Measurements from ENCODE around the gene ZMYM5. TPM values are rescaled to one million over a fixed set of nuclear protein-coding genes. Genes with fewer than 3 reads are reported as not detected.

ZMYM5 gene
- total RNA-seq, 4 donors from 2014 or later, result 14.4 to 24.0 (median 19.3) TPM

DNA sequence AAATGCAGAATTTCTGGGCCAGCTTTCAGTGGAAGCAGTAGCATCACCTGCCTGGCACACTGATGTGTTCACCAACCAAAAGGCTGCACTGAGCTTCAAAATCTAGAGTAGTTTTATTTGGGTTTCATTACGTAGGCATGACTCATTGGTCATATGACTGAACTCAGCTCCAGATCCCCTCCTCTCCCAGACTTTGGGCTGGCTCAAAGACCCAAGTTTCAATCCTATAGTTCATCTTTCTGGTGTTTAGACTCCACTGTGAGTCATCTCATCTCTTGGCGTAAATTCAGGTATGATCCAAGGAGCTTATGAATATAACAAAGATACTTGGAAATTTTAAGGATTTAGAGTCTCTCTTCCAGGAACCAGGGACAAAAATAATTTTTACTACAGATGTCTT lies 17.7 kb downstream of the ZMYM5 start:
- TF ChIP-seq POLR2A (IDR thresholded peaks at IDR 0.05) (no peak), EP300 (IDR thresholded peaks at IDR 0.05) (no peak)
- TF ChIP-seq, protein P1, sequence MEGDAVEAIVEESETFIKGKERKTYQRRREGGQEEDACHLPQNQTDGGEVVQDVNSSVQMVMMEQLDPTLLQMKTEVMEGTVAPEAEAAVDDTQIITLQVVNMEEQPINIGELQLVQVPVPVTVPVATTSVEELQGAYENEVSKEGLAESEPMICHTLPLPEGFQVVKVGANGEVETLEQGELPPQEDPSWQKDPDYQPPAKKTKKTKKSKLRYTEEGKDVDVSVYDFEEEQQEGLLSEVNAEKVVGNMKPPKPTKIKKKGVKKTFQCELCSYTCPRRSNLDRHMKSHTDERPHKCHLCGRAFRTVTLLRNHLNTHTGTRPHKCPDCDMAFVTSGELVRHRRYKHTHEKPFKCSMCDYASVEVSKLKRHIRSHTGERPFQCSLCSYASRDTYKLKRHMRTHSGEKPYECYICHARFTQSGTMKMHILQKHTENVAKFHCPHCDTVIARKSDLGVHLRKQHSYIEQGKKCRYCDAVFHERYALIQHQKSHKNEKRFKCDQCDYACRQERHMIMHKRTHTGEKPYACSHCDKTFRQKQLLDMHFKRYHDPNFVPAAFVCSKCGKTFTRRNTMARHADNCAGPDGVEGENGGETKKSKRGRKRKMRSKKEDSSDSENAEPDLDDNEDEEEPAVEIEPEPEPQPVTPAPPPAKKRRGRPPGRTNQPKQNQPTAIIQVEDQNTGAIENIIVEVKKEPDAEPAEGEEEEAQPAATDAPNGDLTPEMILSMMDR (IDR thresholded peaks at IDR 0.05), result no peak
- Histone ChIP-seq H3K27ac (peak overlapping the region in 1 of 4 donors; percentile 78), H3K9me3 (no peaks in the 10 kb centered on the region), H3K4me1 (peaks cover 0 to 25% (median 12%) of the 10 kb centered on the region in 4 donors), H3K4me3 (no peak overlapping the region), H3K36me3 (peaks cover 0 to 42% (median 0%) of the 10 kb centered on the region in 3 donors), H3K27me3 (no peaks in the 10 kb centered on the region)
- no peak for DNase-seq (ENCODE audit: low spot score in 2 of 2)
- 35 to 37% methylated on average over 2 of the region's 2 CpGs for WGBS, 2 donors

DNA sequence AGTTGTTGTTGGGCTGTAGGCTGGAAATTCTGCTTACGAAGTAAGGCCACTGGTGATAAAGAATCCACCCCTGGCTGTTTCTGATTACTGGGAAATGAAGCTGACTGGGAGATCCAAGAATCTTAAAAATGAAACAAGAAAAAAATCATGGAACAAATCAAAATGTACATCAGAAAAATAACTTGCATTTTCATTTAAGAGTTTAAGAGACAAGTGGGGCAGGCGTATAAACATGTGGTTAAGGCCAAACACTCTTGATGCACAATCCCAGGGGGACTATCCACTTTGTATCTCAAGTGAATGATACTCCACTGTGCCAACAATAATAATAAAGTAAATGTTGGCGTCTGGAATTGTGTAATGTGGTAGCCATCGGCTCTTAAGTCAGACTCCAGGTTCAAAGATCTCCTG lies 24.6 kb downstream of the ZMYM5 start:
- no peaks in the 10 kb centered on the region for H3K27me3 ChIP-seq
- no peaks in the 10 kb centered on the region for H3K9me3 ChIP-seq
- WGBS, 2 donors, result 49 to 51% methylated on average over 4 of the region's 4 CpGs
- H3K4me3 ChIP-seq, result no peak overlapping the region
- H3K27ac ChIP-seq, result no peak overlapping the region
- H3K4me1 ChIP-seq, result peaks cover 0 to 18% (median 5%) of the 10 kb centered on the region in 4 donors
- no peak for DNase-seq (ENCODE audit: low spot score in 2 of 2)
- H3K36me3 ChIP-seq, result peaks cover 0 to 51% (median under 1%) of the 10 kb centered on the region in 3 donors
- no peak for TF ChIP-seq POLR2A (IDR thresholded peaks at IDR 0.05)
- TF ChIP-seq, protein P1 (IDR thresholded peaks at IDR 0.05), result no peak
- TF ChIP-seq EP300 (IDR thresholded peaks at IDR 0.05), result no peak

DNA sequence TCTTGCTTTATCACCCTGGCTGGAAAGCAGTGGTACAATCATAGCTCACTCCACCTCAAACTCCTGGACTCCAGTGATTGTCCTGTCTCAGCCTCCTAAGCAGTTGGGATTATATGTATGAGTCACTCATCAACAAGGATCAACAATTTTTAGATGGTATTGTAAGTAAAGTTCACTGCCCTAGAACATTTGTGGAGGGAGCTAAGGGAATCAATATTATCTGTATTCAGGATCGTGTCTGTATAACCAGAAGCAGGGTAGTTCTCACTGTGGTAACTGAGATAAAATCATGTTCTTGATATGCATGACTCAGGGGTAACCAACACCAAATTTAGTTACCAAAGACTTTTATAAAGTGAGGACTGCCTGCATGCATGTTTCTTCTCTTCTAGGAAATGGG lies 27.0 kb downstream of the ZMYM5 start:
- H3K4me1 ChIP-seq, result peaks cover 0 to 15% (median 5%) of the 10 kb centered on the region in 4 donors
- TF ChIP-seq POLR2A (IDR thresholded peaks at IDR 0.05), result no peak
- TF ChIP-seq, protein P1 (IDR thresholded peaks at IDR 0.05), result no peak
- TF ChIP-seq EP300 (IDR thresholded peaks at IDR 0.05), result no peak
- H3K36me3 ChIP-seq, result peaks cover 0 to 69% (median 3%) of the 10 kb centered on the region in 3 donors
- H3K27me3 ChIP-seq, result no peaks in the 10 kb centered on the region
- DNase-seq (ENCODE audit: low spot score in 2 of 2), result no peak
- no peak overlapping the region for H3K4me3 ChIP-seq
- H3K9me3 ChIP-seq, result no peaks in the 10 kb centered on the region
- 100% methylated on average over 1 of the region's 1 CpG for WGBS, 2 donors
- H3K27ac ChIP-seq, result no peak overlapping the region

DNA sequence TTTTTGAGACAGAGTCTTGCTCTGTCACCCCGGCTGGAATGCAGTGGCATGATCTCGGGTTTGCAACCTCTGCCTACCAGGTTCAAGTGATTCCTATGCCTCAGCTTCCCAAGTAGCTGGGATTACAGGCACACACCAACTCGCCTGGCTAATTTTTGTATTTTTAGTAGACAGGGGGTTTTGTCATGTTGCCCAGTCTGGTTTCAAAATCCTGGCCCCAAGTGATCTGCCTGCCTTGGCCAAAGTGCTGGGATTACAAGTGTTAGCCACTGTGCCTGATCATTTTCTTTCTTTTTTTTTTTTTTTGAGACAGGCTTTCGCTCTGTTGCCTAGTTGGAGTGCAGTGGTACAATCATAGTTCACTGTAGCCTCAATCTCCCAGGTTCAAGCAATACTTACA lies 28.7 kb downstream of the ZMYM5 start:
- no peaks in the 10 kb centered on the region for H3K9me3 ChIP-seq
- WGBS, 2 donors, result 93 to 95% methylated on average over 4 of the region's 4 CpGs
- no peaks in the 10 kb centered on the region for H3K27me3 ChIP-seq
- H3K36me3 ChIP-seq, result peaks cover 0 to 86% (median 3%) of the 10 kb centered on the region in 3 donors
- no peak overlapping the region for H3K27ac ChIP-seq
- TF ChIP-seq EP300 (IDR thresholded peaks at IDR 0.05) (no peak), POLR2A (IDR thresholded peaks at IDR 0.05) (no peak)
- TF ChIP-seq, protein P1 (IDR thresholded peaks at IDR 0.05), result no peak
- H3K4me1 ChIP-seq, result peaks cover 0 to 15% (median 5%) of the 10 kb centered on the region in 4 donors
- H3K4me3 ChIP-seq, result no peak overlapping the region
- DNase-seq (ENCODE audit: low spot score in 2 of 2), result no peak

DNA sequence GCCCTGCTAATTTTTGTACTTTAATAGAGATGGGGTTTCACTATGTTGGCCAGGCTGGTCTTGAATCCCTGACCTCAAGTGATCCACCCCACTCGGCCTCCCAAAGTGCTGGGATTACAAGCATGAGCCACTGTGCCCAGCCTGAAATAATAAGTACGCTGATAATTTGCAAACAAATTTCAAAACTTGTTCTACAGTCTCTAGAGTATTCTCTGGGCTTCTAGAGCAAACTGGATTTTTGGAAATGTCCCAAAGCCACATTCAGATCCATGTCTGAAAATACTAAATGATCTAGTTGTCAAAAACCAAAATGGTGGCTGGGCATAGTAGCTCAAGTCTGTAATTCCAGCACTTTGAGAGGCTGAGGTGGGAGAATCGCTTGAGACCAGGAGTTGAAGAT lies 40.8 kb downstream of the ZMYM5 start:
- no peak for DNase-seq (ENCODE audit: low spot score in 2 of 2)
- H3K27ac ChIP-seq, result no peak overlapping the region
- WGBS, 2 donors, result 63 to 70% methylated on average over 3 of the region's 3 CpGs

More for the DNA sequence above, 40.8 kb downstream of the ZMYM5 start:
- Histone ChIP-seq H3K4me1 (no peaks in the 10 kb centered on the region), H3K9me3 (no peaks in the 10 kb centered on the region), H3K4me3 (no peak overlapping the region), H3K27me3 (no peaks in the 10 kb centered on the region), H3K36me3 (peaks cover 0 to 69% (median 7%) of the 10 kb centered on the region in 3 donors)
- TF ChIP-seq EP300 (IDR thresholded peaks at IDR 0.05) (no peak), POLR2A (IDR thresholded peaks at IDR 0.05) (no peak)
- TF ChIP-seq, protein P1 (IDR thresholded peaks at IDR 0.05), result no peak

Measured in tibial nerve (tissue), 4 donors.